GM23338 (cell line): ENCODE data around the gene ERN1. TPM values are rescaled to one million over a fixed set of nuclear protein-coding genes. Genes with fewer than 3 reads are reported as not detected.

Source experiments
- ATAC-seq: fragments of 200-7000 bp; cut with Tn5 transposase; 3 replicates; pipeline ENCODE4 v1.9.1; 2020
- DNase-seq: peaks from one replicate; pipeline ENCODE4 v3.0.0-alpha.2; 2015; ENCODE audit warnings: low spot score
- H2AFZ ChIP-seq: fragments of 200-600 bp; sonication (generic); 2 replicates; pipeline ENCODE4 v1.8.0; 2016; ENCODE audit warnings: antibody characterized with exemption, mild to moderate bottlenecking, moderate library complexity
- H3F3A ChIP-seq: fragments of 200-600 bp; sonication (generic); replicated peaks from 2 replicates; pipeline ENCODE4 v1.8.0; 2017; ENCODE audit warnings: antibody characterized with exemption, mixed run types, low read depth
- H3K27ac ChIP-seq: fragments of 200-600 bp; sonication (generic); 2 replicates; pipeline ENCODE4 v1.6.1; 2016; ENCODE audit warnings: low read depth
- H3K27me3 ChIP-seq: fragments of 200-600 bp; sonication (generic); 2 replicates; pipeline ENCODE4 v1.8.0; 2016; ENCODE audit warnings: mild to moderate bottlenecking, mixed run types, moderate library complexity; ENCODE audit not compliant: insufficient read depth
- H3K36me3 ChIP-seq: fragments of 200-600 bp; sonication (generic); 2 replicates; pipeline ENCODE4 v1.8.0; 2016; ENCODE audit warnings: mild to moderate bottlenecking; ENCODE audit not compliant: insufficient read depth
- H3K4me1 ChIP-seq: fragments of 200-600 bp; sonication (generic); 2 replicates; pipeline ENCODE4 v1.8.0; 2016; ENCODE audit warnings: mild to moderate bottlenecking, moderate library complexity; ENCODE audit not compliant: insufficient read depth
- H3K4me2 ChIP-seq: fragments of 200-600 bp; sonication (generic); 2 replicates; pipeline ENCODE4 v1.7.1; 2017; ENCODE audit warnings: mixed run types
- H3K4me3 ChIP-seq: fragments of 200-600 bp; sonication (generic); 2 replicates; pipeline ENCODE4 v1.6.1; 2016; ENCODE audit warnings: mixed run types
- H3K79me2 ChIP-seq: fragments of 200-600 bp; sonication (generic); replicated peaks from 2 replicates; pipeline ENCODE4 v1.8.0; 2017; ENCODE audit warnings: mild to moderate bottlenecking; ENCODE audit not compliant: insufficient read depth
- H3K9me2 ChIP-seq: fragments of 200-600 bp; sonication (generic); 2 replicates; pipeline ENCODE4 v1.8.0; 2017; ENCODE audit not compliant: insufficient read depth
- H4K20me1 ChIP-seq: fragments of 200-600 bp; sonication (generic); replicated peaks from 2 replicates; pipeline ENCODE4 v1.8.0; 2017; ENCODE audit warnings: mild to moderate bottlenecking; ENCODE audit not compliant: insufficient read depth
- H3K27ac Mint-ChIP-seq: 2 replicates; pipeline ENCODE4 v1.8.0; 2020; ENCODE audit warnings: inconsistent platforms, mild to moderate bottlenecking, moderate library complexity, mixed read lengths
- H3K27me3 Mint-ChIP-seq: 3 replicates; pipeline ENCODE4 v1.8.0; 2022; ENCODE audit warnings: low read depth, mild to moderate bottlenecking, moderate library complexity, mixed read lengths, inconsistent platforms; ENCODE audit not compliant: insufficient read depth, poor library complexity
- H3K36me3 Mint-ChIP-seq: 3 replicates; pipeline ENCODE4 v1.8.0; 2021; ENCODE audit warnings: low read depth, mild to moderate bottlenecking, inconsistent platforms, moderate library complexity, mixed read lengths
- H3K4me1 Mint-ChIP-seq: 3 replicates; pipeline ENCODE4 v1.8.0; 2020; ENCODE audit warnings: mild to moderate bottlenecking, inconsistent platforms, mixed read lengths
- H3K4me3 Mint-ChIP-seq: 3 replicates; pipeline ENCODE4 v1.8.0; 2021; ENCODE audit warnings: moderate library complexity, mild to moderate bottlenecking, inconsistent platforms, mixed read lengths
- H3K9me3 Mint-ChIP-seq: 3 replicates; pipeline ENCODE4 v1.8.0; 2020; ENCODE audit warnings: moderate library complexity, mild to moderate bottlenecking, inconsistent platforms, mixed read lengths
- CREB1 ChIP-seq: fragments of 250-450 bp; sonication (Bioruptor Pico); IDR thresholded peaks from 2 replicates; pipeline ENCODE4 v1.5.0; 2020; ENCODE audit warnings: low read depth, mild to moderate bottlenecking, moderate library complexity
- EZH2 ChIP-seq: fragments of 200-600 bp; sonication (generic); IDR thresholded peaks from one replicate; pipeline ENCODE4 v1.8.0; 2017; ENCODE audit warnings: antibody characterized with exemption, mild to moderate bottlenecking, low read depth; ENCODE audit not compliant: unreplicated experiment
- NANOG ChIP-seq: IDR thresholded peaks from 2 replicates; pipeline ENCODE4 v1.6.1; 2016; ENCODE audit warnings: antibody characterized with exemption, borderline replicate concordance
- POLR2AphosphoS5 ChIP-seq: IDR thresholded peaks from 2 replicates; pipeline ENCODE4 v1.6.1; 2016; ENCODE audit warnings: antibody characterized with exemption, low read depth
- STAT1 ChIP-seq: IDR thresholded peaks from one replicate; pipeline ENCODE4 v1.6.1; 2016; ENCODE audit warnings: antibody characterized with exemption; ENCODE audit not compliant: unreplicated experiment
- ZNF331 ChIP-seq: fragments of 250-450 bp; sonication (Bioruptor Pico); IDR thresholded peaks from 2 replicates; pipeline ENCODE4 v1.5.0; 2020; ENCODE audit warnings: low read depth, mild to moderate bottlenecking, moderate library complexity
- polyA plus RNA-seq: library from polyadenylated mRNA; unstranded; fragments of >200 nt; fragmentation: Nextera tagmentation; extraction: Ambion mirVana; gene quantifications from 2 replicates; pipeline ENCODE4 v1.2.1, GENCODE V29; 2016
- total RNA-seq: library from RNA; depleted of rRNA; stranded (reverse); fragments of >200 nt; shearing (Covaris generic); gene quantifications from 2 replicates; pipeline ENCODE4 v1.2.3, GENCODE V29; 2014
- TF ChIP-seq, protein P1 (sequence below), 2 experiments: fragments of 200-600 bp in 1 of 2; sonication (generic) in 1 of 2; conservative IDR thresholded peaks; 2 replicates each; pipeline versions ENCODE4 v1.5.1 to v1.6.1; 2016 to 2017; ENCODE audit warnings: antibody characterized with exemption in 2 of 2, low read depth in 2 of 2, mild to moderate bottlenecking in 2 of 2, moderate library complexity in 1 of 2
- TF ChIP-seq, protein P2 (sequence below): IDR thresholded peaks from 2 replicates; pipeline ENCODE4 v1.6.1; 2016; ENCODE audit warnings: antibody characterized with exemption
- TF ChIP-seq, protein P3 (sequence below): IDR thresholded peaks from one replicate; pipeline ENCODE4 v1.6.1; 2018; ENCODE audit warnings: antibody characterized with exemption; ENCODE audit not compliant: unreplicated experiment

ERN1 gene
- total and polyA plus RNA-seq, 2 experiments from 2014 or later, result 5.9 to 7.5 TPM

DNA sequence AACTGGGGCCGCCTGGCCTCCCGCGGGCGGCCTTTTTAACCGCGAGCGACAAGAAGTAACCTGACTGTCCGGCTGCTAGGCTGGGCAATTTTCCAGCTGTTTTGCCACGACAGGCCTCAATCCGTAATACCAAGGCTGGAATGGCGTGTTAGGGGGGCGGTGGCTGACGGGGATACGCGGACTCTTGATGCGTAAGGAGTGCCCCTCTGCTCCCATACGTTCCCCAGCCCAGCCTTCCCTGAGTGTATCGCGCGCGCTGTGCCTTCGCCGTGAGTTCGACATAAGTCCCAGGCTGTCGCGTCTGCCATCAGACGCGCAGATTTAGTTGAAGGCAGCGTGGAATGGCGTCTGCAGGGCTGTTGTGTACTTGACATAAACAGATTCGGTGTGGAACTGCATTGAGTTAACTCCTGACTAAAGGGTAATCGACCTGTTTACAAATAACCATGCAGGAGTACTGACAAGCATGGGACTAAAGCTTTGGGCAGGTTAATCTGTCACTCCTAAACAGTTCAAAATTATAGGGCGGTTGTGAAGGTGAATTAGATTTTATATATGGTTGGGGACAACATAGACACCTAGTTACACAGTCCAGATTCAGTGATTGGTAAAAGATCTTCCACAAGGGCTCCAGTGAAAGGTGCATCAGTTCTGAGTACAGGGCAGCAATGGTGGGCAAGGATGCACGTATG is 16.6 kb upstream of the ERN1 start (continued):
- TF ChIP-seq, protein P1, sequence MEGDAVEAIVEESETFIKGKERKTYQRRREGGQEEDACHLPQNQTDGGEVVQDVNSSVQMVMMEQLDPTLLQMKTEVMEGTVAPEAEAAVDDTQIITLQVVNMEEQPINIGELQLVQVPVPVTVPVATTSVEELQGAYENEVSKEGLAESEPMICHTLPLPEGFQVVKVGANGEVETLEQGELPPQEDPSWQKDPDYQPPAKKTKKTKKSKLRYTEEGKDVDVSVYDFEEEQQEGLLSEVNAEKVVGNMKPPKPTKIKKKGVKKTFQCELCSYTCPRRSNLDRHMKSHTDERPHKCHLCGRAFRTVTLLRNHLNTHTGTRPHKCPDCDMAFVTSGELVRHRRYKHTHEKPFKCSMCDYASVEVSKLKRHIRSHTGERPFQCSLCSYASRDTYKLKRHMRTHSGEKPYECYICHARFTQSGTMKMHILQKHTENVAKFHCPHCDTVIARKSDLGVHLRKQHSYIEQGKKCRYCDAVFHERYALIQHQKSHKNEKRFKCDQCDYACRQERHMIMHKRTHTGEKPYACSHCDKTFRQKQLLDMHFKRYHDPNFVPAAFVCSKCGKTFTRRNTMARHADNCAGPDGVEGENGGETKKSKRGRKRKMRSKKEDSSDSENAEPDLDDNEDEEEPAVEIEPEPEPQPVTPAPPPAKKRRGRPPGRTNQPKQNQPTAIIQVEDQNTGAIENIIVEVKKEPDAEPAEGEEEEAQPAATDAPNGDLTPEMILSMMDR (conservative IDR thresholded peaks at IDR 0.05; ENCODE audit: low read depth in 2 of 2), result no peak
- TF ChIP-seq POLR2AphosphoS5, result no peak
- TF ChIP-seq, protein P2, sequence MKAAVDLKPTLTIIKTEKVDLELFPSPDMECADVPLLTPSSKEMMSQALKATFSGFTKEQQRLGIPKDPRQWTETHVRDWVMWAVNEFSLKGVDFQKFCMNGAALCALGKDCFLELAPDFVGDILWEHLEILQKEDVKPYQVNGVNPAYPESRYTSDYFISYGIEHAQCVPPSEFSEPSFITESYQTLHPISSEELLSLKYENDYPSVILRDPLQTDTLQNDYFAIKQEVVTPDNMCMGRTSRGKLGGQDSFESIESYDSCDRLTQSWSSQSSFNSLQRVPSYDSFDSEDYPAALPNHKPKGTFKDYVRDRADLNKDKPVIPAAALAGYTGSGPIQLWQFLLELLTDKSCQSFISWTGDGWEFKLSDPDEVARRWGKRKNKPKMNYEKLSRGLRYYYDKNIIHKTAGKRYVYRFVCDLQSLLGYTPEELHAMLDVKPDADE, result no peak; the same call in 1 of the 2 replicates
- TF ChIP-seq STAT1, result no peak

DNA sequence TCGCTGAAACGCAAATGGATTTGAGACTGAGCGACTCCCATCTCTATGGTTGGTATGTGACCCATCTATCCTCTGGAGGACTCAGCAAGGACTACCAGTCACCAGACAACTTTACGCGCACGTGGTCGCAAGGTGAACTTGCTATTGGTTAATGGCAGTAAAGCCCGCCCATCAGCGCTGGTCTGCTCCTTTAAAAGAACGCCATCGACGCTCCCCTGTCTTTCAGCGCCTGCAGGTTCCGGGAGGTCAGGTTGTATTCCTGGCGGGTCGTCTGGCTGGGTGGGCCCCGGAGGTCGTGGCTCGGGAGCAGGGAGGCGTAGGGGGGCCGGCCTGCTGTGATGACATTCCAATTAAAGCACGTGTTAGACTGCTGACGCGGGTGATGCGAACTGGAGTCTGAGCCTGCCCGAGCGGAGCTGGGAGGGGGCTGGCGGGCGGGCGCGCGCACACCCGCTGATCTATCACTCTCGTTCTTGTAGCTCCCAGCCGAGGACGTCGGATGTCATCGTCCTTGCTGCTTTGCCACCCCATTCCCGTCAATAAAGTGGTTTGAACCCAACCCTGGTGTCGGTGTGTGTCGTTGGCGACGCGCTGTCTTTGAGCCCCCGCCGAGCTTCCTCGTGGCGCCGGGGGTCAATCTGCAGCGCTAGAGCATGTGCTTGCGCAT is 15.9 kb upstream of the ERN1 start:
- no peak overlapping the region for H2AFZ ChIP-seq
- peak overlapping the region; percentile 88 for H3K4me2 ChIP-seq
- H3K27ac Mint-ChIP-seq, result no peak overlapping the region
- no peaks in the 10 kb centered on the region for H4K20me1 ChIP-seq
- peaks cover 10% of the 10 kb centered on the region for H3K27me3 Mint-ChIP-seq
- H3K27ac ChIP-seq, result peak overlapping the region; percentile 85
- peak; percentile 99 for DNase-seq
- peaks cover 24% of the 10 kb centered on the region; the same call in 1 of the 2 replicates for H3F3A ChIP-seq
- no peaks in the 10 kb centered on the region for H3K36me3 ChIP-seq
- no peaks in the 10 kb centered on the region for H3K9me2 ChIP-seq
- H3K4me1 Mint-ChIP-seq, result peaks cover 20% of the 10 kb centered on the region
- H3K4me3 Mint-ChIP-seq, result no peak overlapping the region
- peak overlapping the region; percentile 99 for H3K4me3 ChIP-seq
- H3K36me3 Mint-ChIP-seq, result peaks cover 21% of the 10 kb centered on the region
- H3K9me3 Mint-ChIP-seq, result no peaks in the 10 kb centered on the region; the same call in 2 of the 3 replicates
- peaks cover 11% of the 10 kb centered on the region for H3K4me1 ChIP-seq
- H3K27me3 ChIP-seq, result no peaks in the 10 kb centered on the region
- H3K79me2 ChIP-seq, result no peaks in the 10 kb centered on the region
- peak; percentile 88 for ATAC-seq
- TF ChIP-seq, protein P2, result peak; percentile 76
- no peak for TF ChIP-seq NANOG
- TF ChIP-seq, protein P1 (conservative IDR thresholded peaks at IDR 0.05; ENCODE audit: low read depth in 2 of 2), result no peak
- TF ChIP-seq, protein P3, sequence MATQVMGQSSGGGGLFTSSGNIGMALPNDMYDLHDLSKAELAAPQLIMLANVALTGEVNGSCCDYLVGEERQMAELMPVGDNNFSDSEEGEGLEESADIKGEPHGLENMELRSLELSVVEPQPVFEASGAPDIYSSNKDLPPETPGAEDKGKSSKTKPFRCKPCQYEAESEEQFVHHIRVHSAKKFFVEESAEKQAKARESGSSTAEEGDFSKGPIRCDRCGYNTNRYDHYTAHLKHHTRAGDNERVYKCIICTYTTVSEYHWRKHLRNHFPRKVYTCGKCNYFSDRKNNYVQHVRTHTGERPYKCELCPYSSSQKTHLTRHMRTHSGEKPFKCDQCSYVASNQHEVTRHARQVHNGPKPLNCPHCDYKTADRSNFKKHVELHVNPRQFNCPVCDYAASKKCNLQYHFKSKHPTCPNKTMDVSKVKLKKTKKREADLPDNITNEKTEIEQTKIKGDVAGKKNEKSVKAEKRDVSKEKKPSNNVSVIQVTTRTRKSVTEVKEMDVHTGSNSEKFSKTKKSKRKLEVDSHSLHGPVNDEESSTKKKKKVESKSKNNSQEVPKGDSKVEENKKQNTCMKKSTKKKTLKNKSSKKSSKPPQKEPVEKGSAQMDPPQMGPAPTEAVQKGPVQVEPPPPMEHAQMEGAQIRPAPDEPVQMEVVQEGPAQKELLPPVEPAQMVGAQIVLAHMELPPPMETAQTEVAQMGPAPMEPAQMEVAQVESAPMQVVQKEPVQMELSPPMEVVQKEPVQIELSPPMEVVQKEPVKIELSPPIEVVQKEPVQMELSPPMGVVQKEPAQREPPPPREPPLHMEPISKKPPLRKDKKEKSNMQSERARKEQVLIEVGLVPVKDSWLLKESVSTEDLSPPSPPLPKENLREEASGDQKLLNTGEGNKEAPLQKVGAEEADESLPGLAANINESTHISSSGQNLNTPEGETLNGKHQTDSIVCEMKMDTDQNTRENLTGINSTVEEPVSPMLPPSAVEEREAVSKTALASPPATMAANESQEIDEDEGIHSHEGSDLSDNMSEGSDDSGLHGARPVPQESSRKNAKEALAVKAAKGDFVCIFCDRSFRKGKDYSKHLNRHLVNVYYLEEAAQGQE, result no peak
- TF ChIP-seq CREB1 (CRISPR knock-in tag), result peak; percentile 53; the same call in 1 of the 2 replicates
- TF ChIP-seq ZNF331 (CRISPR knock-in tag), result no peak
- TF ChIP-seq EZH2, result no peak
